Lower leg skin (tissue), 4 donors: ENCODE data around the gene IL17B. TPM values are rescaled to one million over a fixed set of nuclear protein-coding genes. Genes with fewer than 3 reads are reported as not detected.

Experiments used
- DNase-seq, 2 donors: peaks; one replicate each; pipeline ENCODE4 v3.0.0-alpha.2; 2019; ENCODE audit warnings: low spot score in 2 of 2
- H3K4me3 ChIP-seq: fragments of 200-600 bp; sonication (generic); 2 replicates; pipeline ENCODE4 v1.5.1; 2017; ENCODE audit warnings: mild to moderate bottlenecking, low read depth; ENCODE audit not compliant: poor library complexity, severe bottlenecking
- POLR2A ChIP-seq, 2 donors: fragments of 450-650 bp; IDR thresholded peaks; one replicate each; pipeline ENCODE4 v1.6.1; 2016 to 2017; ENCODE audit warnings: antibody characterized with exemption in 2 of 2, mild to moderate bottlenecking in 1 of 2, moderate library complexity in 1 of 2
- WGBS, 2 donors: methylation state at CpG; one replicate each; pipeline ENCODE4 v1.1.5; 2018; 5-methylcytosine and 5-hydroxymethylcytosine counted together
- intact Hi-C: fragments of 100-400 bp; cut with DNase I; formaldehyde crosslinking; loops from one replicate; pipeline ENCODE4 v1.15.0; 2023; ENCODE audit warnings: low total_unique reads
- total RNA-seq, 4 donors: library from RNA; depleted of rRNA; stranded (reverse); fragments of >200 nt; gene quantifications; one replicate each; pipeline ENCODE4 v1.1.0, GENCODE V29; 2016
- TF ChIP-seq, protein P1 (sequence below), 3 donors: fragments of 450-650 bp; IDR thresholded peaks; one replicate each; pipeline ENCODE4 v1.5.1; 2016; ENCODE audit warnings: antibody characterized with exemption in 3 of 3, mild to moderate bottlenecking in 3 of 3, moderate library complexity in 2 of 3

IL17B gene
- total RNA-seq, 4 donors from 2014 or later = not detected

GRCh38 chr5:149389552-149390495 is 10.7 kb upstream of the IL17B start:
- intact Hi-C loops = loop anchor here (10.0 kb wide), 1 partner anchor 175 kb away; no protein-coding TSS in a partner anchor
- 78 to 85% methylated on average over 11 of the region's 11 CpGs for WGBS, 2 donors
- no peak overlapping the region for H3K4me3 ChIP-seq
- TF ChIP-seq, protein P1, sequence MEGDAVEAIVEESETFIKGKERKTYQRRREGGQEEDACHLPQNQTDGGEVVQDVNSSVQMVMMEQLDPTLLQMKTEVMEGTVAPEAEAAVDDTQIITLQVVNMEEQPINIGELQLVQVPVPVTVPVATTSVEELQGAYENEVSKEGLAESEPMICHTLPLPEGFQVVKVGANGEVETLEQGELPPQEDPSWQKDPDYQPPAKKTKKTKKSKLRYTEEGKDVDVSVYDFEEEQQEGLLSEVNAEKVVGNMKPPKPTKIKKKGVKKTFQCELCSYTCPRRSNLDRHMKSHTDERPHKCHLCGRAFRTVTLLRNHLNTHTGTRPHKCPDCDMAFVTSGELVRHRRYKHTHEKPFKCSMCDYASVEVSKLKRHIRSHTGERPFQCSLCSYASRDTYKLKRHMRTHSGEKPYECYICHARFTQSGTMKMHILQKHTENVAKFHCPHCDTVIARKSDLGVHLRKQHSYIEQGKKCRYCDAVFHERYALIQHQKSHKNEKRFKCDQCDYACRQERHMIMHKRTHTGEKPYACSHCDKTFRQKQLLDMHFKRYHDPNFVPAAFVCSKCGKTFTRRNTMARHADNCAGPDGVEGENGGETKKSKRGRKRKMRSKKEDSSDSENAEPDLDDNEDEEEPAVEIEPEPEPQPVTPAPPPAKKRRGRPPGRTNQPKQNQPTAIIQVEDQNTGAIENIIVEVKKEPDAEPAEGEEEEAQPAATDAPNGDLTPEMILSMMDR (IDR thresholded peaks at IDR 0.05) = no peak
- DNase-seq = no peak

- whole genome bisulfite sequencing, 2 donors = 71 to 73% methylated on average over 7 of the region's 7 CpGs
- DNase-seq = no peak
- TF ChIP-seq, protein P1 (IDR thresholded peaks at IDR 0.05) = no peak
- no peak for TF ChIP-seq POLR2A (IDR thresholded peaks at IDR 0.05)
- intact Hi-C loops = loop anchor here (10.0 kb wide), 1 partner anchor 176 kb away; no protein-coding TSS in a partner anchor
- no peak overlapping the region for H3K4me3 ChIP-seq
These were observed 9.6 kb upstream of the IL17B start for GRCh38 chr5:149388498-149389190.

DNA sequence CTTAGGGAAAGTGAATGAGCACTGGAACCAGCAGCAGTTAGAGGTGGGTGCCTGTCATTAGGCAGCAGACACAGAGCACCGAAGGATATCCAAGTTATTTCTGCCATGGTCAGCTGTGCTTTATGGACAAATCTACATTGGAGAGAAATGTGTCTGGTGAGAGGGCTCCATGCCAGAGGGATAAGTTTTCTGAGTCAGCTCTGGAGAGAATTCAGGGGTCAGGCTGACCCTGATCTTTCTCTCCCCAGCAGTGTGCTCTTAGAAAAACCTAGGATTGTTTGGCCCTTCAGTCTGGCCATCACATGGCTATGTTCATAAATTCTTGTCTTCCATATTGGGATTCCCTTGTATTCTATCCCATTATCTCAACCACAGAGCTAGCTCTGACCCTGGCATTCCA is 8.9 kb upstream of the IL17B start:
- TF ChIP-seq POLR2A (IDR thresholded peaks at IDR 0.05) = no peak
- TF ChIP-seq, protein P1 (IDR thresholded peaks at IDR 0.05) = no peak
- WGBS, 2 donors = 50 to 58% methylated on average over 1 of the region's 1 CpG
- intact Hi-C loops = loop anchor here (10.0 kb wide), 1 partner anchor 177 kb away; no protein-coding TSS in a partner anchor
- no peak overlapping the region for H3K4me3 ChIP-seq
- DNase-seq = no peak

DNA sequence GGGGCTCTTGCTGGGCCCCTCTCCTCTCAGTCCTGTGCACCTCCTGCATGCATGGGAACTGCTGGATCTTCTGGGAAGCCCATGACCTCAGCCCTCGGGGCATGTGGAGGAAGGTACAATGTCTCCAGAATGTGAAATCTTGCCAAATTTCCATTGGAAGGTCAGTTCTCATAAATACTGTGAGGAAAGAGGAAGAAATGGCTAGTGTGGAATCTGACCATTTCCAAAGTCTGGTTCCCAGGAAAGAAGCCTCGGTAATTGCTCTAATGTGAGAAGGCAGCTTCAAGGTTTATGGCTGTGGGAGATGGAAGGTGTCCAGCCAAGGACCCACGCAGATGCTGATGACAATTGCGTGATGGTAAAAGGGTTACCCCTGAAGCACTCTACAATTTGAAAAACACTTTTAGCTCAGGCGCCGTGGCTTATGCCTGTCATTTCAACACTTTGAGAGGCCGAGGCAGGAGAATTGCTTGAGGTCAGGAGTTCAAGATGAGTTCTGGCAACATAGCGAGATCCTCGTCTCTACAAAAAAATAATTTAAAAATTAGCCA is 8.1 kb upstream of the IL17B start:
- 71 to 80% methylated on average over 9 of the region's 9 CpGs for WGBS, 2 donors
- TF ChIP-seq POLR2A (IDR thresholded peaks at IDR 0.05) = no peak
- TF ChIP-seq, protein P1 (IDR thresholded peaks at IDR 0.05) = no peak
- intact Hi-C loops = loop anchor here (10.0 kb wide), 1 partner anchor 178 kb away; no protein-coding TSS in a partner anchor
- H3K4me3 ChIP-seq = no peak overlapping the region
- DNase-seq = no peak

DNA sequence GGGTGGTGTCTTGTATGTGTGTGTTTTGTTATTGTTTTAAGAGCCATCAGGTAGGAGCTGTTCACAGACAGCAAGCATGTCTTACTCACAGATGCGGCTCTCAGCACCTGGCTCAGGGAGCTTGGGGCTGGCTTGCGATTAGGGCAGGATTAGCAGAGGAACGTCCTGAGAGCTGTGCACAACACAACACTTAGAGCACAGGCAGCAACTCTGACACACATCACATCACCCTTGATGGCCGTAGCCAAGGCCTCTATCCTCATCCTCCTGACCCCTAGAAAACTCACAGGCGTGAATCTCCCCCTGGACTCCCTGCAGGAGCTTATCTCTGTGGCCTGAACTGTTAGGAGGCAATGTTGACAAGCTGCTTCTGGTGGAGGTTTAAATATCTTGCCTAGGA is 7.1 kb upstream of the IL17B start:
- no peak for TF ChIP-seq POLR2A (IDR thresholded peaks at IDR 0.05)
- TF ChIP-seq, protein P1 (IDR thresholded peaks at IDR 0.05) = no peak
- no peak for DNase-seq
- 80 to 82% methylated on average over 5 of the region's 5 CpGs for WGBS, 2 donors
- intact Hi-C loops = loop anchor here (10.0 kb wide), 1 partner anchor 179 kb away; no protein-coding TSS in a partner anchor
- H3K4me3 ChIP-seq = no peak overlapping the region
